Right lobe of liver (tissue), 6 donors: ENCODE measurements around the gene C10orf120. TPM values are rescaled to one million over a fixed set of nuclear protein-coding genes. Genes with fewer than 3 reads are reported as not detected.

Experiments
- ATAC-seq, 4 donors: fragments of 200-7000 bp; cut with Tn5 transposase; one replicate each; pipeline ENCODE4 v1.9.1; 2020; ENCODE audit warnings: mild to moderate bottlenecking in 4 of 4, moderate library complexity in 4 of 4
- DNase-seq, 3 donors: peaks; one replicate each; pipeline ENCODE4 v3.0.0-alpha.2; 2020
- H3K27ac ChIP-seq, 3 donors: fragments of 200-600 bp; one replicate each; pipeline ENCODE4 v1.8.0; 2022
- H3K27me3 ChIP-seq, 2 donors: fragments of 200-600 bp; one replicate each; pipeline ENCODE4 v1.8.0; 2022
- H3K36me3 ChIP-seq, 4 donors: fragments of 200-600 bp; sonication (generic) in 1 of 4; one replicate each; pipeline versions ENCODE4 v1.5.1 to v1.8.0; 2017 to 2022; ENCODE audit warnings: control low read depth in 1 of 4
- H3K4me1 ChIP-seq, 4 donors: fragments of 200-600 bp; sonication (generic) in 1 of 4; one replicate each; pipeline versions ENCODE4 v1.5.1 to v1.8.0; 2017 to 2022; ENCODE audit warnings: control low read depth in 1 of 4
- H3K4me3 ChIP-seq, 3 donors: fragments of 200-600 bp; one replicate each; pipeline ENCODE4 v1.8.0; 2022
- H3K9me3 ChIP-seq, 4 donors: fragments of 200-600 bp; sonication (generic) in 1 of 4; one replicate each; pipeline versions ENCODE4 v1.5.1 to v1.8.0; 2017 to 2022; ENCODE audit warnings: control low read depth in 1 of 4
- CTCF ChIP-seq, 4 donors: fragments of 200-600 bp in 3 of 4; fragments of 450-650 bp in 1 of 4; IDR thresholded peaks; one replicate each; pipeline versions ENCODE4 v1.5.1 to v1.8.0; 2016 to 2022; ENCODE audit warnings: antibody characterized with exemption in 4 of 4, mild to moderate bottlenecking in 2 of 4
- POLR2A ChIP-seq: fragments of 450-650 bp; IDR thresholded peaks from one replicate; pipeline ENCODE4 v1.6.1; 2017; ENCODE audit warnings: antibody characterized with exemption, mild to moderate bottlenecking
- WGBS: methylation state at CpG from one replicate; pipeline ENCODE4 v1.1.6; 2018; ENCODE audit warnings: low coverage, low lambda C conversion rate; ENCODE audit not compliant: insufficient coverage; ENCODE audit errors: missing lambda C conversion rate; 5-methylcytosine and 5-hydroxymethylcytosine counted together
- intact Hi-C, 2 donors: fragments of 100-400 bp; cut with DNase I; formaldehyde crosslinking; loops; one replicate each; pipeline versions ENCODE4 v1.11.2 to v1.14.1; 2022
- long read RNA-seq: library from polyadenylated mRNA; unstranded; transcript quantifications from one replicate; pipeline ENCODE4 v2.0.0, GENCODE V29; 2019
- total RNA-seq, 6 experiments: library from RNA; depleted of rRNA in 2 of 6; stranded (reverse); fragments of >200 nt in 2 of 6; fragmentation: NEBNext Ultra II Directional in 3 of 6; extraction: Animal tissue kit (Norgen Biotek cat#: 25700) in 3 of 6; gene quantifications; one replicate each; pipeline versions ENCODE4 v1.1.0 to v1.2.4, GENCODE V29; 2016 to 2023
- donor health status: DM: no; HTN: yes; CAD: no.
- donor health status: DM: no; HTN: no; CAD: no.
- donor health status: DM: no; HTN: no; CAD: no.
- donor health status: DM: no; HTN: yes; CAD: no.
- donor health status: DM: no; HTN: yes; CAD: no.

The C10orf120 gene
- total RNA-seq, result not detected
- long read RNA-seq, result 0 reads

GRCh38 chr10:122699796-122700455, at the start of gene C10orf120:
Gene C10orf120, minus strand, starts transcription at chr10:122699846. Its CDS starts 56 bp downstream, at chr10:122699790.
- Histone ChIP-seq H3K27me3 (no peaks in the 10 kb centered on the region), H3K9me3 (no peaks in the 10 kb centered on the region), H3K27ac (no peak within 1 kb of the TSS), H3K36me3 (no peaks in the 10 kb centered on the region), H3K4me1 (no peaks in the 10 kb centered on the region), H3K4me3 (no peak within 1 kb of the TSS)
- TF ChIP-seq POLR2A (no peak), CTCF (IDR thresholded peaks at IDR 0.05) (no peak)
- intact Hi-C loops, result loop anchor here in 1 of 2 donors (10.0 kb wide), 1 partner anchor 55 kb away; no protein-coding TSS in a partner anchor
- ATAC-seq, result no peak
- WGBS, result 68% methylated on average over 3 of the region's 5 CpGs
- no peak for DNase-seq

GRCh38 chr10:122748496-122748895, 48.9 kb upstream of the C10orf120 start:
- intact Hi-C loops, result no loop called here
- no peak for ATAC-seq
- TF ChIP-seq CTCF (IDR thresholded peaks at IDR 0.05) (no peak), POLR2A (no peak)

GRCh38 chr10:122746408-122746807, 46.8 kb upstream of the C10orf120 start:
- DNase-seq, result no peak
- WGBS, result 52% methylated on average over 5 of the region's 6 CpGs
- H3K4me1 ChIP-seq, result no peaks in the 10 kb centered on the region
- H3K27ac ChIP-seq, result no peak overlapping the region
- no peaks in the 10 kb centered on the region for H3K27me3 ChIP-seq
- intact Hi-C loops, result no loop called here
- H3K4me3 ChIP-seq, result no peak overlapping the region
- ATAC-seq, result no peak
- TF ChIP-seq POLR2A, result no peak
- no peak for TF ChIP-seq CTCF (IDR thresholded peaks at IDR 0.05)
- no peaks in the 10 kb centered on the region for H3K36me3 ChIP-seq
- no peaks in the 10 kb centered on the region for H3K9me3 ChIP-seq

More at GRCh38 chr10:122748496-122748895, 48.9 kb upstream of the C10orf120 start:
- Histone ChIP-seq H3K27me3 (no peaks in the 10 kb centered on the region), H3K27ac (no peak overlapping the region), H3K4me3 (no peak overlapping the region), H3K9me3 (no peaks in the 10 kb centered on the region), H3K36me3 (no peaks in the 10 kb centered on the region), H3K4me1 (no peaks in the 10 kb centered on the region)
- WGBS, result 20% methylated on average over 1 of the region's 2 CpGs
- no peak for DNase-seq

- H3K4me1 ChIP-seq, result no peaks in the 10 kb centered on the region
- H3K4me3 ChIP-seq, result no peak overlapping the region
- ATAC-seq (no peak), DNase-seq (no peak)
- WGBS, result 35% methylated on average over 2 of the region's 2 CpGs
- H3K9me3 ChIP-seq, result no peaks in the 10 kb centered on the region
- no peaks in the 10 kb centered on the region for H3K27me3 ChIP-seq
- TF ChIP-seq CTCF (IDR thresholded peaks at IDR 0.05), result no peak
- TF ChIP-seq POLR2A, result no peak
- intact Hi-C loops, result no loop called here
- H3K27ac ChIP-seq, result no peak overlapping the region
- H3K36me3 ChIP-seq, result no peaks in the 10 kb centered on the region
These were observed 44.6 kb upstream of the C10orf120 start for GRCh38 chr10:122744257-122744656.
